IMR-90 (cell line): Measurements from ENCODE around the gene ABCA3. TPM values are rescaled to one million over a fixed set of nuclear protein-coding genes. Genes with fewer than 3 reads are reported as not detected.

Experiments used
- ATAC-seq: fragments of 200-7000 bp; cut with Tn5 transposase; 2 replicates; pipeline ENCODE4 v1.9.1; 2020; ENCODE audit warnings: low read depth, mild to moderate bottlenecking, moderate library complexity
- BruUV-seq: library from RNA; stranded (reverse); fragments of 400-500 nt; replicated peaks from 2 replicates; lab custom pipeline; 2021; lab: Mats Ljungman, UMichigan
- CTCF ChIA-PET: fragments of 300-600 bp; formaldehyde crosslinking; extraction: SDS; loops from one replicate; lab custom pipeline; 2021; ENCODE audit warnings: antibody characterized with exemption; lab: Yijun Ruan, JAX
- POLR2A ChIA-PET: fragments of 300-600 bp; sonication (Branson Sonifier 250); formaldehyde crosslinking; loops from one replicate; lab custom pipeline; 2022; ENCODE audit warnings: antibody characterized with exemption; ENCODE audit not compliant: unreplicated experiment; lab: Charles Lee
- DNase-seq: peaks from one replicate; pipeline ENCODE4 v3.0.0; 2013
- H2AFZ ChIP-seq: replicated peaks from 2 replicates; pipeline ENCODE3; 2013; ENCODE audit warnings: low read length, mild to moderate bottlenecking; ENCODE audit not compliant: poor library complexity
- H2AK5ac ChIP-seq: 2 replicates; pipeline ENCODE4 v1.6.1; 2013; ENCODE audit warnings: low read depth, low read length, inconsistent platforms
- H2AK9ac ChIP-seq: replicated peaks from 2 replicates; pipeline ENCODE3; 2013; ENCODE audit warnings: mild to moderate bottlenecking, low read depth, low read length, moderate library complexity; ENCODE audit not compliant: poor library complexity
- H2BK120ac ChIP-seq: 2 replicates; pipeline ENCODE4 v1.6.1; 2013; ENCODE audit warnings: low read depth, low read length, inconsistent platforms
- H2BK15ac ChIP-seq: 3 replicates; pipeline ENCODE4 v1.6.1; 2013; ENCODE audit warnings: low read depth, low read length, inconsistent platforms
- H2BK20ac ChIP-seq: 2 replicates; pipeline ENCODE4 v1.6.1; 2013; ENCODE audit warnings: low read depth, mild to moderate bottlenecking, inconsistent platforms, low read length, moderate library complexity
- H2BK5ac ChIP-seq: 2 replicates; pipeline ENCODE4 v1.6.1; 2013; ENCODE audit warnings: mild to moderate bottlenecking, low read depth, low read length, inconsistent platforms; ENCODE audit not compliant: poor library complexity, severe bottlenecking
- H3K14ac ChIP-seq: replicated peaks from 2 replicates; pipeline ENCODE4 v1.6.1; 2013; ENCODE audit warnings: low read depth, low read length, inconsistent platforms
- H3K18ac ChIP-seq: 2 replicates; pipeline ENCODE4 v1.6.1; 2013; ENCODE audit warnings: low read depth, low read length, control low read depth
- H3K23ac ChIP-seq: 2 replicates; pipeline ENCODE4 v1.6.1; 2013; ENCODE audit warnings: low read depth, low read length, inconsistent platforms
- H3K27ac ChIP-seq: 2 replicates; pipeline ENCODE4 v1.5.1; 2013; ENCODE audit warnings: mild to moderate bottlenecking, control low read depth, low read length; ENCODE audit not compliant: insufficient read depth
- H3K27me3 ChIP-seq: 2 replicates; pipeline ENCODE4 v1.6.1; 2013; ENCODE audit warnings: low read length; ENCODE audit not compliant: control insufficient read depth, insufficient read depth
- H3K36me3 ChIP-seq: 2 replicates; pipeline ENCODE4 v1.6.1; 2013; ENCODE audit warnings: low read length, mixed read lengths; ENCODE audit not compliant: control insufficient read depth, insufficient read depth
- H3K4ac ChIP-seq: 2 replicates; pipeline ENCODE4 v1.6.1; 2013; ENCODE audit warnings: low read depth, low read length, inconsistent platforms
- H3K4me1 ChIP-seq: 2 replicates; pipeline ENCODE4 v1.6.1; 2013; ENCODE audit warnings: low read length, mixed read lengths; ENCODE audit not compliant: control insufficient read depth, insufficient read depth
- H3K4me2 ChIP-seq: 2 replicates; pipeline ENCODE4 v1.6.1; 2013; ENCODE audit warnings: low read depth, mild to moderate bottlenecking, control low read depth, low read length, moderate library complexity
- H3K4me3 ChIP-seq: 2 replicates; pipeline ENCODE4 v1.5.1; 2013; ENCODE audit warnings: low read depth, mild to moderate bottlenecking, control low read depth, low read length, moderate library complexity; ENCODE audit not compliant: insufficient read depth
- H3K56ac ChIP-seq: 2 replicates; pipeline ENCODE4 v1.6.1; 2013; ENCODE audit warnings: low read length, inconsistent platforms; ENCODE audit not compliant: insufficient read depth; ENCODE audit errors: extremely low read depth
- H3K79me1 ChIP-seq, 2 experiments: 2 replicates each; pipeline ENCODE4 v1.6.1; 2013; ENCODE audit warnings: low read length in 2 of 2, inconsistent platforms in 1 of 2, low read depth in 1 of 2
- H3K9ac ChIP-seq: 2 replicates; pipeline ENCODE4 v1.6.1; 2013; ENCODE audit warnings: low read depth, low read length, control low read depth
- H3K9me1 ChIP-seq: 2 replicates; pipeline ENCODE4 v1.6.1; 2013; ENCODE audit warnings: low read length, inconsistent platforms; ENCODE audit not compliant: insufficient read depth
- H3K9me3 ChIP-seq: 2 replicates; pipeline ENCODE4 v1.6.1; 2013; ENCODE audit warnings: low read length; ENCODE audit not compliant: control insufficient read depth, insufficient read depth
- H4K20me1 ChIP-seq: 2 replicates; pipeline ENCODE4 v1.6.1; 2013; ENCODE audit warnings: low read length, inconsistent platforms; ENCODE audit not compliant: insufficient read depth
- H4K5ac ChIP-seq: 2 replicates; pipeline ENCODE4 v1.6.1; 2013; ENCODE audit warnings: mild to moderate bottlenecking, low read depth, low read length, control low read depth
- H4K8ac ChIP-seq, 2 experiments: 2 replicates each; pipeline ENCODE4 v1.6.1; 2013; ENCODE audit warnings: low read depth in 2 of 2, low read length in 2 of 2, control low read depth in 1 of 2, inconsistent platforms in 1 of 2
- H4K91ac ChIP-seq: 2 replicates; pipeline ENCODE4 v1.6.1; 2013; ENCODE audit warnings: low read depth, low read length, inconsistent platforms; ENCODE audit not compliant: insufficient read depth
- BHLHE40 ChIP-seq: fragments of 150-350 bp; IDR thresholded peaks from 2 replicates; pipeline ENCODE4 v1.6.1; 2016; ENCODE audit warnings: mild to moderate bottlenecking, low read depth, low read length
- FOS ChIP-seq: fragments of 150-350 bp; IDR thresholded peaks from 2 replicates; pipeline ENCODE4 v1.6.1; 2016; ENCODE audit warnings: low read depth, low read length
- MAFK ChIP-seq: IDR thresholded peaks from 2 replicates; pipeline ENCODE4 v1.6.1; 2012; ENCODE audit warnings: low read depth, low read length, improper control_type of control experiment
- MAZ ChIP-seq: IDR thresholded peaks from 2 replicates; pipeline ENCODE4 v1.6.1; 2012; ENCODE audit warnings: low read depth, mild to moderate bottlenecking, low read length, improper control_type of control experiment, moderate library complexity, borderline replicate concordance
- MXI1 ChIP-seq: IDR thresholded peaks from 2 replicates; pipeline ENCODE4 v1.6.1; 2012; ENCODE audit warnings: low read depth, mild to moderate bottlenecking, low read length, moderate library complexity, borderline replicate concordance
- RFX5 ChIP-seq: IDR thresholded peaks from 2 replicates; pipeline ENCODE4 v1.8.0; 2012; ENCODE audit warnings: low read depth, mild to moderate bottlenecking, low read length, moderate library complexity
- SMC3 ChIP-seq: fragments of 150-350 bp; IDR thresholded peaks from 2 replicates; pipeline ENCODE4 v1.6.1; 2016; ENCODE audit warnings: low read depth, mild to moderate bottlenecking, antibody characterized with exemption, low read length, moderate library complexity
- WGBS, 2 experiments: methylation state at CpG; one replicate each; pipeline versions ENCODE4 v1.1.5 to v1.1.7; 2013; ENCODE audit warnings: missing lambda C conversion rate in 2 of 2; ENCODE audit not compliant: insufficient read length in 1 of 2; ENCODE audit errors: extremely low coverage in 2 of 2; 5-methylcytosine and 5-hydroxymethylcytosine counted together
- dilution Hi-C: fragments of 300-500 bp; cut with HindIII; formaldehyde crosslinking; loops from one replicate; pipeline ENCODE4 v1.14.3; 2018; ENCODE audit warnings: low sequenced_read_pairs; ENCODE audit not compliant: unreplicated experiment
- in situ Hi-C: fragments of 300-500 bp; cut with MboI; formaldehyde crosslinking; loops from 3 replicates; pipeline ENCODE4 v1.14.3; 2019; ENCODE audit warnings: low sequenced_read_pairs, inconsistent platforms, mixed read lengths
- intact Hi-C: fragments of 100-400 bp; cut with micrococcal nuclease; formaldehyde crosslinking; loops from 2 replicates; pipeline ENCODE4 v1.10.0; 2022
- polyA plus RNA-seq, 3 experiments: library from polyadenylated mRNA; depleted of rRNA; stranded (reverse); fragments of >200 nt; gene quantifications; 2 replicates each; pipeline ENCODE4 v1.2.3, GENCODE V29; 2012; ENCODE audit warnings: low replicate concordance in 1 of 3
- total RNA-seq: library from RNA; depleted of rRNA; stranded (reverse); fragments of >200 nt; gene quantifications from 2 replicates; pipeline ENCODE4 v1.2.3, GENCODE V29; 2012

ABCA3 gene
- total and polyA plus RNA-seq, 2 of the 4 experiments (the other 2 are of a cell fraction) = 0.18 to 0.22 TPM

- dilution Hi-C loops (no loop called here), in situ Hi-C loops (no loop called here), intact Hi-C loops (no loop called here)
- no peak overlapping the region for H3K56ac ChIP-seq
- no peak overlapping the region for H2BK120ac ChIP-seq
- POLR2A ChIA-PET = no interaction called here
- H3K9me3 ChIP-seq = no peaks in the 10 kb centered on the region
- H3K23ac ChIP-seq = no peak overlapping the region
- no peak overlapping the region for H2AFZ ChIP-seq
- no peak overlapping the region for H4K91ac ChIP-seq
- no peak overlapping the region for H2AK9ac ChIP-seq
- H3K27me3 ChIP-seq = peaks cover 16% of the 10 kb centered on the region
- H4K5ac ChIP-seq = no peak overlapping the region
- H3K4ac ChIP-seq = no peak overlapping the region
- H3K27ac ChIP-seq = no peak overlapping the region
- no peaks in the 10 kb centered on the region for H3K9me1 ChIP-seq
- H3K14ac ChIP-seq = no peak overlapping the region
- CTCF ChIA-PET = no interaction called here
- H3K18ac ChIP-seq = no peak overlapping the region
- no peak for TF ChIP-seq FOS
- no peak for TF ChIP-seq MXI1
- no peak for TF ChIP-seq MAZ
- TF ChIP-seq BHLHE40 = no peak
- no peak for TF ChIP-seq MAFK
- no peak for TF ChIP-seq SMC3
- TF ChIP-seq RFX5 = no peak
- BruUV-seq = no TSS peak
- no peaks in the 10 kb centered on the region for H3K4me1 ChIP-seq
- no peaks in the 10 kb centered on the region for H3K79me1 ChIP-seq
- no peak overlapping the region for H2BK15ac ChIP-seq
- no peak overlapping the region for H2BK5ac ChIP-seq
- H3K4me3 ChIP-seq = no peak overlapping the region
- 56% methylated on average over 5 of the region's 8 CpGs; no CpG with 5 or more reads in 1 of the 2 experiments for WGBS, 2 experiments
- ATAC-seq = no peak
- no peak overlapping the region for H4K8ac ChIP-seq
- H3K36me3 ChIP-seq = no peaks in the 10 kb centered on the region
- H3K4me2 ChIP-seq = no peak overlapping the region
- DNase-seq = no peak
- H4K20me1 ChIP-seq = no peaks in the 10 kb centered on the region
- H3K9ac ChIP-seq = no peak overlapping the region
- no peak overlapping the region for H2AK5ac ChIP-seq
- H2BK20ac ChIP-seq = no peak overlapping the region
Measured at GRCh38 chr16:2288726-2289125, 51.8 kb downstream of the ABCA3 start.
